GM12865 (cell line): ENCODE measurements around the gene MCF2L2.

Source experiments
- DNase-seq: peaks from one replicate; pipeline ENCODE4 v3.0.0; 2010; ENCODE audit warnings: low read depth
- H3K4me3 ChIP-seq: 2 replicates; pipeline ENCODE4 v1.5.1; 2011; ENCODE audit warnings: mild to moderate bottlenecking, low read depth, low read length, control low read depth
- TF ChIP-seq, protein P1 (sequence below): IDR thresholded peaks from 2 replicates; pipeline ENCODE4 v1.5.1; 2011; ENCODE audit warnings: low read length, control low read depth, low read depth, inconsistent platforms; ENCODE audit not compliant: insufficient read depth; ENCODE audit errors: missing control alignments

Gene MCF2L2

GRCh38 chr3:183285828-183286457 is 142.5 kb downstream of the MCF2L2 start:
- TF ChIP-seq, protein P1, sequence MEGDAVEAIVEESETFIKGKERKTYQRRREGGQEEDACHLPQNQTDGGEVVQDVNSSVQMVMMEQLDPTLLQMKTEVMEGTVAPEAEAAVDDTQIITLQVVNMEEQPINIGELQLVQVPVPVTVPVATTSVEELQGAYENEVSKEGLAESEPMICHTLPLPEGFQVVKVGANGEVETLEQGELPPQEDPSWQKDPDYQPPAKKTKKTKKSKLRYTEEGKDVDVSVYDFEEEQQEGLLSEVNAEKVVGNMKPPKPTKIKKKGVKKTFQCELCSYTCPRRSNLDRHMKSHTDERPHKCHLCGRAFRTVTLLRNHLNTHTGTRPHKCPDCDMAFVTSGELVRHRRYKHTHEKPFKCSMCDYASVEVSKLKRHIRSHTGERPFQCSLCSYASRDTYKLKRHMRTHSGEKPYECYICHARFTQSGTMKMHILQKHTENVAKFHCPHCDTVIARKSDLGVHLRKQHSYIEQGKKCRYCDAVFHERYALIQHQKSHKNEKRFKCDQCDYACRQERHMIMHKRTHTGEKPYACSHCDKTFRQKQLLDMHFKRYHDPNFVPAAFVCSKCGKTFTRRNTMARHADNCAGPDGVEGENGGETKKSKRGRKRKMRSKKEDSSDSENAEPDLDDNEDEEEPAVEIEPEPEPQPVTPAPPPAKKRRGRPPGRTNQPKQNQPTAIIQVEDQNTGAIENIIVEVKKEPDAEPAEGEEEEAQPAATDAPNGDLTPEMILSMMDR, result no peak
- DNase-seq, result peak; percentile 92
- peak overlapping the region; percentile 32 for H3K4me3 ChIP-seq

DNA sequence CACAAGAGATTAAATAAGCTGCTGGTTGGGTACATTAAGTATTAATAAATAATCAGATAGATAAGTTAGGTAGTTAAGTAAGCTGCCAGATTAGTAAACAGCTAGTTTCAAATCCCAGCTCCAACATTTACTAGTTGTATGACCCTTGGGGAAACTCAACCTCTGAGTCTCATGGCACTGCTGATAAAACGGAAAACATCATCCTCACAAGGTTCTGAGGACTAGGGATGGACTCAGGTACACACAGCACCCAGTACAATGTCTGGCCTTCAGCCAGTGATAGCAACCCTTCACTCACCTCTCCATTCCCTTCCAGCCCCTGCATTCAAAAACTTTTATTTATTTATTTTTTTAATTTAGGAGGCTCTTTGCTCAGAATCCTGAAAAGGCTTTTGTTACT is 143.1 kb downstream of the MCF2L2 start:
- peak overlapping the region; percentile 32; the same call in 1 of the 2 replicates for H3K4me3 ChIP-seq
- DNase-seq, result no peak
- TF ChIP-seq, protein P1, result no peak

GRCh38 chr3:183284570-183284969 is 143.8 kb downstream of the MCF2L2 start:
- TF ChIP-seq, protein P1, result no peak
- DNase-seq, result no peak
- H3K4me3 ChIP-seq, result no peak overlapping the region

- H3K4me3 ChIP-seq, result no peak overlapping the region
- DNase-seq, result no peak
- TF ChIP-seq, protein P1, result no peak
These were observed 144.5 kb downstream of the MCF2L2 start for GRCh38 chr3:183283886-183284285.

DNA sequence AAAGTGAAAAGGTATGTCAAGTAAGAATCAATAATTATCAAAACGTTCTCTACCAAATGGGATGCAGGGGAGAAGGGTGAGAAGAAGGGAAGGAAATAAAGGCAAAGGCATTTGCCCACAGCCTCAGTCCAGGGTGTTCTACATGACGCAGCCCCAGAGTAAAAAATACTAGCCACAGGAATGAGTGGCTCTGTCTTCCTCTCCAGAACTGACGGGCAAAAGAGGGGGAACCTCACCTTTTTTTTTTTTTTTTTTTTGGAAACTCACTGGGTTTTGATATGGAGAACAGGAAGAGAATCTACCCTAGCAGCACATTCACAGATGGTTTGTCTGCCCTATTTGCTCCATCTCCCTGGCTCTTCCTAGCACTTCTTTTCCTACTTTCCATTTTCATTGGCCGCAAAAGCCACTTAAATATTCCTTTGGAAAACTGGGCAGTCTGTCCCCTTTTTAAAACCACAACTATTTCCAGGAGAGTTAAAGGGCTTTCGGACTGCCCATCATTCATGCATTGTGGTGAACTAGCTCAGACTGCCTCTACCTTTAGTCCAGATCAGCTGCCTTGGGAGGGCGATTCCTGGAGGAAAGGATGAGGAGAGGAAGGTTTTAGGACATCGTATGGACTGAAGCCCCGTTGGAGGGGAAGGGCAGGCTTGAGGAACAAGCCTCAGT is 147.2 kb downstream of the MCF2L2 start:
- TF ChIP-seq, protein P1, result no peak
- H3K4me3 ChIP-seq, result no peak overlapping the region
- no peak for DNase-seq

GRCh38 chr3:183279371-183279770 is 149.0 kb downstream of the MCF2L2 start:
- DNase-seq, result no peak
- no peak overlapping the region for H3K4me3 ChIP-seq
- TF ChIP-seq, protein P1, result no peak
